Fibroblast of lung (primary cell): ENCODE data around the gene LAMP2. TPM values are rescaled to one million over a fixed set of nuclear protein-coding genes. Genes with fewer than 3 reads are reported as not detected.
"Not testable (repeated sequence)": the region's sequence is repeated elsewhere in the genome, so short reads cannot be mapped to it uniquely, and the experiment has no call there.

Source experiments
- DNase-seq, 2 donors: peaks; one replicate each; pipeline versions ENCODE4 v3.0.0 to v3.0.0-alpha.2; 2010; ENCODE audit warnings: low read depth in 2 of 2
- H2AFZ ChIP-seq: 2 replicates; pipeline ENCODE4 v1.5.1; 2012; ENCODE audit warnings: low read length, control low read depth, inconsistent platforms
- H3K27ac ChIP-seq: 2 replicates; pipeline ENCODE4 v1.5.1; 2011; ENCODE audit warnings: low read length, control low read depth; ENCODE audit not compliant: insufficient read depth
- H3K27me3 ChIP-seq: 2 replicates; pipeline ENCODE4 v1.5.1; 2011; ENCODE audit warnings: mild to moderate bottlenecking, low read length; ENCODE audit not compliant: control insufficient read depth, insufficient read depth
- H3K36me3 ChIP-seq: 2 replicates; pipeline ENCODE4 v1.5.1; 2011; ENCODE audit warnings: low read length; ENCODE audit not compliant: control insufficient read depth, insufficient read depth
- H3K4me1 ChIP-seq: 2 replicates; pipeline ENCODE4 v1.5.1; 2011; ENCODE audit warnings: low read length; ENCODE audit not compliant: control insufficient read depth, insufficient read depth; ENCODE audit errors: extremely low read depth
- H3K4me2 ChIP-seq: 2 replicates; pipeline ENCODE4 v1.5.1; 2011; ENCODE audit warnings: low read length, control low read depth; ENCODE audit not compliant: insufficient read depth; ENCODE audit errors: extremely low read depth
- H3K4me3 ChIP-seq, 4 experiments: fragments of 200-600 bp in 1 of 4; sonication (generic) in 1 of 4; replicated peaks in 1 of 4; 2 replicates each; pipeline ENCODE4 v1.5.1; 2011 to 2016; ENCODE audit warnings: low read length in 4 of 4, low read depth in 3 of 4, mild to moderate bottlenecking in 3 of 4, control low read depth in 2 of 4, inconsistent platforms in 1 of 4, mixed read lengths in 1 of 4; ENCODE audit not compliant: insufficient read depth in 1 of 4; ENCODE audit errors: control extremely low read depth in 1 of 4
- H3K79me2 ChIP-seq: 2 replicates; pipeline ENCODE4 v1.5.1; 2012; ENCODE audit warnings: mild to moderate bottlenecking, low read length, inconsistent platforms; ENCODE audit not compliant: control insufficient read depth, insufficient read depth
- H3K9ac ChIP-seq: 2 replicates; pipeline ENCODE4 v1.5.1; 2011; ENCODE audit warnings: mild to moderate bottlenecking, low read length, control low read depth; ENCODE audit not compliant: insufficient read depth
- H3K9me3 ChIP-seq: 2 replicates; pipeline ENCODE4 v1.5.1; 2012; ENCODE audit warnings: low read depth, low read length; ENCODE audit not compliant: control insufficient read depth, insufficient read depth
- H4K20me1 ChIP-seq: 2 replicates; pipeline ENCODE4 v1.5.1; 2011; ENCODE audit warnings: low read length; ENCODE audit not compliant: control insufficient read depth, insufficient read depth; ENCODE audit errors: extremely low read depth
- CTCF ChIP-seq, 2 donors: IDR thresholded peaks in 1 of 2; conservative IDR thresholded peaks in 1 of 2; 1 replicate in 1 of 2; 2 replicates in 1 of 2; pipeline ENCODE4 v1.5.1; 2011 to 2012; ENCODE audit warnings: low read length in 2 of 2, control low read depth in 1 of 2, inconsistent platforms in 1 of 2, low read depth in 1 of 2, mild to moderate bottlenecking in 1 of 2
- EZH2 ChIP-seq: IDR thresholded peaks from 2 replicates; pipeline ENCODE4 v1.5.1; 2012; ENCODE audit warnings: low read length, control low read depth, mild to moderate bottlenecking; ENCODE audit errors: missing control alignments
- polyA plus RNA-seq, 2 donors: library from polyadenylated mRNA; depleted of rRNA in 1 of 2; stranded (reverse) in 1 of 2; unstranded in 1 of 2; fragments of >200 nt; gene quantifications; 2 replicates each; pipeline ENCODE4 v1.2.1, GENCODE V29; 2011 to 2012; ENCODE audit warnings: missing spikeins in 1 of 2
- total RNA-seq: library from RNA; depleted of rRNA; stranded (reverse); fragments of >200 nt; gene quantifications from 2 replicates; pipeline ENCODE4 v1.2.1, GENCODE V29; 2014

The LAMP2 gene
- total and polyA plus RNA-seq, 2 donors (not counting 1 experiment from before 2014, with no cell fraction given), result 172 to 196 TPM

GRCh38 chrX:120499301-120500072 lies 30.4 kb upstream of the LAMP2 start:
- H3K9me3 ChIP-seq, result no peaks in the 10 kb centered on the region
- no peaks in the 10 kb centered on the region for H3K27me3 ChIP-seq
- H3K9ac ChIP-seq, result no peak overlapping the region
- no peaks in the 10 kb centered on the region for H3K36me3 ChIP-seq
- no peak for TF ChIP-seq EZH2
- TF ChIP-seq CTCF (conservative IDR thresholded peaks at IDR 0.05 in 1 of 2, IDR thresholded peaks at IDR 0.05 in 1 of 2; ENCODE audit: low read depth in 1 of 2, low read length in 2 of 2), result no peak
- H4K20me1 ChIP-seq, result no peaks in the 10 kb centered on the region
- no peak overlapping the region for H3K4me2 ChIP-seq
- peak in 1 of 2 donors; percentile 49 for DNase-seq
- H2AFZ ChIP-seq, result peak overlapping the region; percentile 47
- no peaks in the 10 kb centered on the region for H3K79me2 ChIP-seq
- no peaks in the 10 kb centered on the region for H3K4me1 ChIP-seq
- no peak overlapping the region for H3K4me3 ChIP-seq
- H3K27ac ChIP-seq, result no peak overlapping the region

DNA sequence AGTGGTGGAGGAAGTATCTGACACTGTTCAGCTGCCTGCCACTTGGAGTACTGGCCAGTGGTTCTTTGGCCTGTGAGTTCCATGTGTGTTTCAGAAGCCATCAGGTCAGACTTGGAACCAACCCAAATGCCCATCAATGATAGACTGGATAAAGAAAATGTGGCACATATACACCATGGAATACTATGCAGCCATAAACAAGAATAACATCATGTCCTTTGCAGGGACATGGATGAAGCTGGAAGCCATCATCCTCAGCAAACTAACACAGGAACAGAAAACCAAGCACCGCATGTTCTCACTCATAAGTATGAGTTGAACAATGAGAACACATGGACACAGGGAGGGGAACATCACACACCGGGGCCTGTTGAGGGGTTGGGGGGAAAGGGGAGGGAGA lies 21.0 kb upstream of the LAMP2 start:
- H3K4me2 ChIP-seq, H2AFZ ChIP-seq, H4K20me1 ChIP-seq, H3K4me3 ChIP-seq, H3K4me1 ChIP-seq, H3K79me2 ChIP-seq, DNase-seq, H3K9me3 ChIP-seq, H3K27ac ChIP-seq, H3K27me3 ChIP-seq, H3K36me3 ChIP-seq, H3K9ac ChIP-seq: not testable (repeated sequence)

- Histone ChIP-seq H3K4me2 (no peak overlapping the region), H3K79me2 (no peaks in the 10 kb centered on the region), H3K27me3 (no peaks in the 10 kb centered on the region), H3K4me3 (no peak overlapping the region), H4K20me1 (no peaks in the 10 kb centered on the region), H3K9me3 (no peaks in the 10 kb centered on the region), H3K9ac (no peak overlapping the region), H3K36me3 (no peaks in the 10 kb centered on the region), H2AFZ (no peak overlapping the region), H3K4me1 (no peaks in the 10 kb centered on the region), H3K27ac (no peak overlapping the region)
- no peak for DNase-seq
- TF ChIP-seq EZH2 (no peak), CTCF (conservative IDR thresholded peaks at IDR 0.05 in 1 of 2, IDR thresholded peaks at IDR 0.05 in 1 of 2; ENCODE audit: low read depth in 1 of 2, low read length in 2 of 2) (no peak)
Measured at GRCh38 chrX:120486786-120487185, 17.7 kb upstream of the LAMP2 start.
